ENCODE data around the gene GFER.
"Not testable (repeated sequence)": the region's sequence is repeated elsewhere in the genome, so short reads cannot be mapped to it uniquely, and the experiment has no call there.

GFER gene

DNA sequence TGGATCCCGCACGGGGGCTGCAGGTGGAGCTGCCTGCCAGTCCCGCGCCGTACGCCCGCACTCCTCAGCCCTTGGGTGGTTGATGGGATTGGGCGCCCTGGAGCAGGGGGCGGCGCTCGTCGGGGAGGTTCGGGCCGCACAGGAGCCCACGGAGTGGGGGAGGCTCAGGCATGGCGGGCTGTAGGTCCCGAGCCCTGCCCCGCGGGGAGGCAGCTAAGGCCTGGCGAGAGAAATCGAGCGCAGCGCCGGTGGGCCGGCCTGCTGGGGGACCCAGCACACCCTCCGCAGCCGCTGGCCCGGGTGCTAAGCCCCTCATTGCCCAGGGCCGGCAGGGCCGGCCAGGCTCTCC lies 25.9 kb upstream of the GFER start:
- not testable (repeated sequence) for DNase-seq

DNA sequence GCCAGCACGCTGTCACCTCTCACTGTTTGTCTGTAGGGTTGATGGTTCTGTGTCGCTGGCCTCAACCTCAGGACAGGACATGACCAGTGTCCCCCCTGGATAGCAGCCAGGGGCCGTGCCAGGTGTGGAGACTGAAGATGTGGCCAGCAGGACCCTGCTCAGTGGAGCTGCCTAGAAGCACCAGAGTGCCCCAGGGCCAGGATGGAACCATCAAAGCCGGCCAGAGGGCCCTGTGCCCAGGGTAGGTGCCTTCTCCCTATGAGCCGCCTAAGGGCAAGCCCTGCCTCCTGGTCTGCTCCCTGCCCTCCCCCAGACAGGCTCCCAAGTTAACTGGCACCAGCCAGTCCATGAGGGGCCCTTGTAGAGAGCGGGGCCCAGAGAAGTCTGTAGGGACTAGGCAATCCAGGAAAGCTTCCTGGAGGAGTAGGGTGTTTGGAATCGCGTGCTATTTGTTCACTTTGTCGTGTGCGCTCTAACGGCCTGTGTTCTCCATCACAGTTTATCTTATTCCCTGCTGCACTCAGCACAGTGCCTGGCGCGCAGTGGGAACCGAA lies 25.2 kb upstream of the GFER start:
- DNase-seq: no peak

DNA sequence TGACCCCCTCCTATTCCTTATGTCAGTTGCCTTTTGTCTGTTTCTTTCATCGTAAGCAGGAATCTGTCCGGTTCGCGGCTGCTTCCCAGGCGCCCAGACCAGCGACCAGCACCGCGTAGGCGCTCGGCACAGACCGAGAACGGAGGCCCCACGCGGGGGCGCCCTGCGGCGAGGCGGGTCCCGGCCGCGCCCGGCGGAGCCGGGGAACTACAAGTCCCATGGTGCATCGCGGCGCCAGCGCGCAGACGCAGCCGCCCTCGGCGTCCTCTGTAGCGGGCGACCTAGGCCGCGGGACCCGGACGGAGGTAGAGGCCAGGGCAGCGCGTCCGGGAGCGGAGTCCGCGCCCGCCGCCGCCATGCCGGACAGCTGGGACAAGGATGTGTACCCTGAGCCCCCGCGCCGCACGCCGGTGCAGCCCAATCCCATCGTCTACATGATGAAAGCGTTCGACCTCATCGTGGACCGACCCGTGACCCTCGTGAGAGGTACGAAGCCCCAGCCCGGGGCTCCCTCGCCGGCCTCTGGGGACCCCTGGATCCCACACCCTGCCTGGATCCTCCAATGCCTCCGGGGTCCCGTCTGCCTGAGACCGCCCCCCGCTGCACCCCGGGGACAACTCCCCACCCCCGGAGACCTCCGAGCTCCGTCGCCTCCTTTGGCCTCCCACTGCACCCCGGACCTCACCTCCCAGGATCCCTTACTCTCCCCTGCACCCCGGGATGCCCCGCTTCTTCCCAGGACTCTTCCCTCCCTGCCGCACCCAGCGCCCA lies 24.5 kb upstream of the GFER start, which contains the start of gene NDUFB10:
NDUFB10 (plus strand) TSS at position 270 of the 771 bp plus-strand sequence; CDS start at position 357, 87 bp downstream.
- peak; percentile 87 for DNase-seq

DNA sequence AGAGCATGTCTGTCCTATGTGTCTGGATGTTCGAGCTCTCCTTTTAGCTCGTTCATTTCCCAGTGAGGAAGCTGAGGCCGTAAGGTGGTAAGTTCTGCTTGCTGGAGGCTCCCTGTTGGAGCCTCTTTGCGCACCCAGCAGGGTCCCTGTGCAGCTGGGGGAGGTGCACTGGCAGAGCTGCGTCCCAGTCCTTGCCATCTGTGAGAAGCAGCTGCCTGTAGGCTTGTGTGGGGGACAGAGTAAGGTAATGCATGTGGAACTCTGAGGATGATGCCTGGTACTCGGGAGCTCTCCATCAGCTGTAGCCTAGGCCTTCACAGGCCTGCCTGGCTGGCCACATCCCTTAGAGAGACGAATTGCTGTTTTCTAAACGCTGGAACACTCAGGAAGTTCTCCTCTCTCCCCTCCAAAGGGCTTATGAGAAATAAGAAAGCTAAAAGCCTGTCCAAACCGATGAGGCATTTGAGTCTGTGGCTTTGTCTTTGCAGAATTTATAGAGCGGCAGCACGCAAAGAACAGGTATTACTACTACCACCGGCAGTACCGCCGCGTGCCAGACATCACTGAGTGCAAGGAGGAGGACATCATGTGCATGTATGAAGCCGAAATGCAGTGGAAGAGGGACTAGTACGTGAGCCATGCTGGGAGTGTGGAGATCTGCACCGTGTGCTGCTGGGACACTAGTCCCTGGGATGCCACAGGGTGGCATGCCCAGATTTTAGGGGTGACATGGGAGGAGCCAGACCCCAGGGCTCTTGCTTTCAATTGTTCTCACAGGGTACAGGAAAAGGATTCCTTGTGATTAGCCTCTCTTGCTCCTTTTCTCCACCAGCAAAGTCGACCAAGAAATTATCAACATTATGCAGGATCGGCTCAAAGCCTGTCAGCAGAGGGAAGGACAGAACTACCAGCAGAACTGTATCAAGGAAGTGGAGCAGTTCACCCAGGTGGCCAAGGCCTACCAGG lies 23.0 kb upstream of the GFER start:
- peak; percentile 68 for DNase-seq

DNA sequence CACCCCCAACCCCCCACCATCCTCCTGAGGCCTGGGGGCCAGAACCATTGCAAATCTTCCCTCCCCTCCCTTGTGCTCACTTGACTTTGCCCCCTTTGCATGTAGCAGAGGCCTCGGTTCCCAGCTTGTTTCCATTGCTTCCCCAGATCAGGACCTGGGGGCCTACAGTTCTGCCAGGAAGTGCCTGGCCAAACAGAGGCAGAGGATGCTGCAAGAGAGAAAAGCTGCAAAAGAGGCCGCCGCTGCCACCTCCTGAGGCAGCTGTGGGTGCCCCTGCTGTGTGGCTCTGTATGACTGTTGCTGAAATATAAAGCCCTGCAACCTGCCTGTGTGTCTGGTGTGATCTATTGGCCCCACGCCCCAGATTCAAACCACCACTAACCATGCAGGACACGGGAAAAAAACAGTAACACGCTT lies 22.3 kb upstream of the GFER start:
- no peak for DNase-seq

DNA sequence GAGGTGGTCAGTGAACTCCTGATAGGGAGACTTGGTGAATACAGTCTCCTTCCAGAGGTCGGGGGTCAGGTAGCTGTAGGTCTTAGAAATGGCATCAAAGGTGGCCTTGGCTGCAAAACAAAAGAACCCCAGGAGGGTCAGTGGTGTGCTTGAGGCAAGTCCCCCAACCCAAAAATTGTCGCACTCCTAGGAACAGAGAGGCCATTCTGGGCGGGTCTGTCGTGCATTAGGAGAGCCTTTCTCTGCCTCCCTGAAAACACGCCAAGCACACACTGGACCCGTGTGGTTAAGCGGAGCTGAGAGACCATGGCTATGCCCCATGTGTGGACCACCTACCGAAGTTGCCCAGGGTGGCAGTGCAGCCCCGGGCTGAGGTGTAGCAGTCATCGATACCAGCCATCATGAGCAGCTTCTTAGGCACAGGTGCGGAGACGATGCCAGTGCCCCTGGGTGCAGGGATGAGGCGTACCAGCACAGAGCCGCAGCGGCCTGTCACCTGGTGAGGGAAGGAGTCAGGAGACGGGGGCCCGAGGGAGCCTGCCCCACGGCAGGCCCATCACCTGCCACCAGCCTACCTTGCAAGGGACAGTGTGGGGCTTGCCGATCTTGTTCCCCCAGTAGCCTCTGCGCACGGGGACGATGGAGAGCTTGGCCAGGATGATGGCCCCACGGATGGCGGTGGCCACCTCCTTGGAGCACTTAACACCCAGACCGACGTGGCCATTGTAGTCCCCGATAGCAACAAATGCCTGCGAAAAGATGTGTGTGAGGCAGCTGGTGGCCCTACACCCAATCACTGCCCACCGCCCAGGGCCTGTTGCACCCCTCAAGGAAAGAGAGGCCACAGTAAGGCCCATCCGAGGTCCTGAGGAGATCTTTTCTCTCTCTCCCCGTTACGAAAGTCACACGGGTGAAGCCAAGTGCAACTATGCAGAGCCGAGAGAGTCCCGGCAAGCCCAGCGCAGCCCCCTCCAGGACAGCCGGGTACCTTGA lies 21.5 kb upstream of the GFER start:
- not testable (repeated sequence) for DNase-seq

DNA sequence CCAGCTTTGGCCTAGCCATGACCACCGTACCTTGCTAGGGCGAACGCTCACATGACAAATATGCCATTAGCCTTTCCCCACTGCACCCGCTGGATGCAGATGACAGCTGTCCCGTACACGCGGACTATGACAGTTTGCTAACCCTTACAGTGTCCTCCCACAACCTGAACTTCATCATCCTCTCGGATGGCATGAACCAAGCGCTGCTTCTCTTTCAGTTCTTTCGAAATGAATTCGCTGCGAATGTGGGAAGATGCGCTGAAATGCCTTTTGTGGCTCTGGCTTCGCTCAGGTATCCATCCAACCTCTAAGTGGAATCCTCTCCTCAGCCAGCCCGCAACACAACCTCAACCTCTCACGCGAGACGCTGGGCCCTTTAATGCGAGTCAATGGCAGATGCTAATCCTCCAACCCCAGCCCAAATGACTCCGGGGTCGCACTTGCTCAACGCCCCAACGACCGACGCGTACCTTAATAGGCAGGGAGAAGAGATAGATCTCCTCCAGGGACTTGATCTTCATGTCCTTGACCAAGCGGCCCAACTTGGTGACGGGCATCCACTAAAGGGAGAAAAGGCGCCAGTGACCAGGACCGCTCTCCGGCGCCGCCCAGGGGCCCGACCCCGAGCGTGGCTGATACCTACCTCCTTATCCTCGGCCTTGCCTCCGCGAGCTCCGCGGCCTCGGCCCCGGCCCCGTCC lies 20.0 kb upstream of the GFER start:
- no peak for DNase-seq

DNA sequence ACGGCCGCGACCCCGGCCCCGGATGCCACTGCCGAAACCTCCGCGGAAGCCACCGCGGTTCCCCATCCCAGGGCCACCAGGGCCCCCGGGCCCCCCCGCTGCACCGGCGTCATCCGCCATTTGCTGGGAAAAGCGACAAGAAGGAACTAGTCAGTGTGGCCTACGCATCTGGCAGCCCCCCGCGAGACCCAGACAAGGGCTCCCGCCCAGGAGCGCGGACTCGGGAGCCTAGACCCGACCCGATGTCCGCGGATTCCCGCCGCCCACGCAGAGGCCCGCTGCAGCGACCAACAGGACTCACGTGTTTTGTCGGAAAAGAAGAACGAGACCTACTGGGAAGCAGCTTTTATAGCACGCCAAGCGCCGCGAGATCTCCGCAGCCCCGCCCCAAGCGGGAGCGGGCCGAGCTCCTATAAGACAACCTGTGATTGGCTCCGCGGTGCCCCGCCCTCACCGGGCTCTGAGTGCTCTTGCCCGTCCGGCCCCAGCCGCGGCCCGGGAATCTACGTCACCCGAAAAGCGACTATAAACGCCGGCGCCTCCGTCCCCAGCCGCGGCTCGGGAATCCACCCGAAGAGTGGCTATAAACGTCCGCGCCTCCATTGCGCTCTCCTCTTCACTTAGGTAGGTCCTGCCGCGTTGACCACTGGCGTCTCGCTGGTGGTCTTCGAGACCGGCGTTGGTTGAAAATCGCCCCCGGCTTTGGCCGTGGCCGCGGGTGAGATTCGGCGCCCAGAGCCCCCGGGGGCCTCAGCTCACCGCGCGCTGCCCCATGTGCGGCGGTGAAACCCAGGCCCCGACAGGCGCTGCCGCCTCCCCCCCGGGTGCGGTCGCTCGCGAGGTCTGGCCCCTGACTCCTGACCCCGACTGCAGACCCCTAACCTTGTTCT lies 19.2 kb upstream of the GFER start, which contains the start of gene RPS2:
RPS2 (minus strand) TSS at position 321 of the 890 bp plus-strand sequence; CDS start at position 120, 201 bp downstream.
- peak; percentile 99 for DNase-seq

DNA sequence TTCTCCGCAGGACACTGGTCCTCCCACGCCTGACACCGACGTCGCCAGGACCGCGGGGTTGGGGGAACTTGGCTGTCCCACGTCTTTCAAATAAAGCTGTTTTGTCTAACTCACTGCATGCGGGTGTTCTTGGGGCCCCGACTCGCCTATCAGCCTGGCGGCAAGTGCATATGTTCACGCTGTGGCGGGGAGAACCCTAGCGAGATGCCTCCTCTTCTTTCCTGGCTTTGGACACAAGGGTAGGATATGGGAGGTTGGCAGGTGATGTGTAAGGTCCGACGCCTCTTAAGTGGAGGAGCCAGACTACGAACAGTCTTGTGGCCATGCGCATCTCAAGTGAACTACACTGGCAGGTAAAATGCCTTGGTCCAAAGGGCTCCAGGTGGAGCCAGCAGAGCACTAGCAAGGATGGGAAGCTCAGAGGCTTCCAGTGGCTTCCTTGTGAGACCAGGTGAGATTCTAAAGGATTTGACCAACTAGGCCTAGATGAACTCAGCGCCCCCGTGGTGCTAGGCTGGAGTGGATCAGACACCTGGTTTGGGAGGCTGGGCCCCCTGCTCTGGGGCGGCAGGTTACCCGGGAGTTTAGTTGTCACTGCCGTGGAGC lies 18.5 kb upstream of the GFER start:
- no peak for DNase-seq

DNA sequence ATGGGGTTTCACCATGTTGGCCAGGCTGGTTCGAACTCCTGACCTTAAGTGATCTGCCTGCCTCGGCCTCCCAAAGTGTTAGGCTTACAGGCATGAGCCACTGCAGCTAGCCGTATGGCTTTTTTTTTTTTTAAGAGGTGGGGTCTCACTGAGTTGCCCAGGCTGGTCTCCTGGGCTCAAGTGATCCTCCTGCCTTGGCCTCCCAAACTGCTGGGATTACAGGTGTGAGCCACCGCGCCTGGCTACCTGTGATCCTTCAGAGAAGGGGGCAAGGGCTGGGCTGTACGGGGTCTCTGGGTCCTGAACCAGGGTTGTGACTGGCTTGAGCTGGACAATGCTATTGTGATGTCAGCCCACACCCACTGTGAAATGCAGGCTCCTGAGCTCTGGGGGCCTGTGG lies 17.5 kb upstream of the GFER start, which contains the start of gene RNF151:
RNF151 (plus strand) TSS at position 397 of the 400 bp plus-strand sequence. CDS start 26 bp downstream, outside the sequence.
- DNase-seq: no peak

DNA sequence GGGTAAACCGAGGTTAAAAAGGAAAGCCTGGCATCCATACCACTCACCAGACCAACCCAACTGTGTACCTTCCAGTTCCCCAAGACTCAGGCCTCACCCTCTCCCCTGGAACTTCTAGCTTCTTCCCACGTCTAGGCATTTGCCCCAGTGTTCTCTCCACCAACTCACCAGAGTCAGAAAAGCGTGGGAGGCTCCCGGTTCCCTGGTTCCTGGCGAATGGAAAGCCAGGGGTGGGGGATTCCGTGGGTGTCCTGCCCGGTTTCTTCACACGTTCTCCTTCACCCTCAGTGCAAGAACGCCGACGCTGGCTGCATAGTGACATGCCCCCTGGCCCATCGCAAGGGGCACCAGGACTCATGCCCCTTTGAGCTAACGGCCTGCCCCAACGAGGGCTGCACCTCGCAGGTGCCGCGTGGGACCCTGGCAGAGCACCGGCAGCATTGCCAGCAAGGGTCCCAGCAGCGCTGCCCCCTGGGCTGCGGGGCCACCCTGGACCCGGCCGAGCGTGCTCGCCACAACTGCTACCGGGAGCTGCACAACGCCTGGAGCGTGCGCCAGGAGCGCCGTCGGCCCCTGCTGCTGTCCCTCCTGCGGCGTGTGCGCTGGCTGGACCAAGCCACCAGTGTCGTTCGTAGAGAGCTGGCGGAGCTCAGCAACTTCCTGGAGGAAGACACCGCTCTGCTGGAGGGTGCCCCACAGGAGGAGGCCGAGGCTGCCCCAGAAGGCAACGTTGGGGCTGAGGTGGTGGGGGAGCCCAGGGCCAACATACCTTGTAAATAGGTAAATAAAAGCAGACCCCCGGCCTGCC lies 15.6 kb upstream of the GFER start:
- no peak for DNase-seq

DNA sequence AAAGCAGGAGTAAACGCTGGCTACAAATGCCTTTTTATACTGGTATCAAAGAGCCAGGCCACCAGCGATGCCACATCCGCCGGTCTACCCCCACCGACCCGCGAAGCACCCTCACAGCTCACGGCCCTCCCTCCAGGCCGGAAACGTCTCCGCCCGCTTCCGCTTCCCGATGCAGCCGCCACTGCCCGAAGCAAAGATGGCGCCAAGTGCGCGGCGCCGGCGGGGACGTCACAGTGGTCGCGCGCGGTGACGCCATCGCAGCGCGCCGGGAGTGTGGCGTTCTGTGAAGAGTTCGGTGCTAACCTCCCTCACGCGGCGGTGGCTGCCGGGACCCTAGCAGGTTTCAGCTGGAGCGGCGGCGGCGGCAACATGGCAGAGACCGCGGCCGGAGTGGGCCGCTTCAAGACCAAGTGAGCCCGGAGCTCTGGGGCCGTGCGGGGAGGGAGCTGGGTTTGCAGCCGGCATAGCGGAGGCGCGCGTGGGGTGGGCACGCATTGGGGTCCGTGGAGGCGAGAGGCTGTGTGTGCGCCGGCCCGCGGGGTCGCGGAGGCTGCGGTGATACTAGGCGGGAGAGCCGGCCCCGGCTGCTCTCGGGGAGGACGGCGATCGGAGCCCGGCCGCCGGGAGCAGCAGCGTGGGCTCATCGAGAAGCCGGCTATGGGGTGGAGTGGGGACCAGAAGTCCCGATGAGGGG lies 12.1 kb upstream of the GFER start, which contains the start of gene TBL3:
TBL3 (plus strand) TSS at position 258 of the 694 bp plus-strand sequence; CDS start at position 370, 112 bp downstream.
- peak; percentile 94 for DNase-seq

DNA sequence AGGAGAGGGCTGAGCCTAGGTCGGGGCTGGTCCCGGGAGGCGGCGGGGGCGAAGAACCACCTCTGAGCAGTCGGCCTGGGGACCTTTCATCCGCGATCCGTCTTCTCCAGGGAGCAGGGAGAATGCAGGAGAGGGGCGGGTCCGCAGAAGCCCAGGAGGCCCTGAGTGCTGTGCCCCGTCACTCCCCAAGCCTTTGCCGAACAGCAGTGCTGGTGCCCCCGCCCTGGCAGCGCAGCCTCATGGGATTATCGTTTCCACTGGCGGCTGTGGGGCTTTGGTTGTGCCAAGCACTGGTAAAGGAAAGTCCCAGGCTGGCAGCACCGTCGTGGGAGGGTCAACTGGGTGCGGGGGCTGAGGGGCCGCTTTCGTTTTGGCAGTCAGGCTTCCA lies 11.5 kb upstream of the GFER start:
- DNase-seq: no peak

DNA sequence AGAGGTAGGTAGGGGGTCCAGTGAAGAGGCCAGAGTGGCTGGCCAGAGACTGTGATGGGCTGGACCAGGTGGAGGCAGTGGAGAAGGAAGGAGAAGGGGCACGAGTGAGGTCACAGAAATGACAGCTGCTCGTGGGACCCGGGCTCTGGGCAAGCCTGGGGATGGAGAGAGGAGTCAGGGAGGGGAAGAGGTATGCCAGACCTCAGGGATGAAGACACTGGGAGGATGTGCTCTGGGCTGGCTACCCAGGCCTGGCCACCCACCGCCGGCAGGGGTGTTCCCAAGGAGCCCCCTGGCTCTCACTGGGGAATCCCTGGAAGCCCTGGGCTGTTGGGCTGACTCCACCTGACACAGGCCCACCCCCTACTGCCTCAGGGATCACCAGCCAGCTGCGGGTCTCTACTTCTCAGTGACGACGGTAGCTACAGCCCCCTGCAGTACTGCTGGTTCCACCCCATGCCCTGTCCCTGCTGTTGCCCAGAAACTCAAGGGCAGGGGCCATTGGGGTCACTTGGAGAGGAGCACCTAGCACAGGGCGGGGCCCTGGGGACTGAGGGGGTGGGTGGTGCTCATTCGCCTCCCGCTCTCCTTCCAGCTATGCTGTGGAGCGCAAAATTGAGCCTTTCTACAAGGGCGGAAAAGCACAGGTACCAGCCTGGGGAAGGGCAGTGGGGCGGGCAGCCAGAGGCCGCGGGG lies 10.4 kb upstream of the GFER start:
- no peak for DNase-seq

DNA sequence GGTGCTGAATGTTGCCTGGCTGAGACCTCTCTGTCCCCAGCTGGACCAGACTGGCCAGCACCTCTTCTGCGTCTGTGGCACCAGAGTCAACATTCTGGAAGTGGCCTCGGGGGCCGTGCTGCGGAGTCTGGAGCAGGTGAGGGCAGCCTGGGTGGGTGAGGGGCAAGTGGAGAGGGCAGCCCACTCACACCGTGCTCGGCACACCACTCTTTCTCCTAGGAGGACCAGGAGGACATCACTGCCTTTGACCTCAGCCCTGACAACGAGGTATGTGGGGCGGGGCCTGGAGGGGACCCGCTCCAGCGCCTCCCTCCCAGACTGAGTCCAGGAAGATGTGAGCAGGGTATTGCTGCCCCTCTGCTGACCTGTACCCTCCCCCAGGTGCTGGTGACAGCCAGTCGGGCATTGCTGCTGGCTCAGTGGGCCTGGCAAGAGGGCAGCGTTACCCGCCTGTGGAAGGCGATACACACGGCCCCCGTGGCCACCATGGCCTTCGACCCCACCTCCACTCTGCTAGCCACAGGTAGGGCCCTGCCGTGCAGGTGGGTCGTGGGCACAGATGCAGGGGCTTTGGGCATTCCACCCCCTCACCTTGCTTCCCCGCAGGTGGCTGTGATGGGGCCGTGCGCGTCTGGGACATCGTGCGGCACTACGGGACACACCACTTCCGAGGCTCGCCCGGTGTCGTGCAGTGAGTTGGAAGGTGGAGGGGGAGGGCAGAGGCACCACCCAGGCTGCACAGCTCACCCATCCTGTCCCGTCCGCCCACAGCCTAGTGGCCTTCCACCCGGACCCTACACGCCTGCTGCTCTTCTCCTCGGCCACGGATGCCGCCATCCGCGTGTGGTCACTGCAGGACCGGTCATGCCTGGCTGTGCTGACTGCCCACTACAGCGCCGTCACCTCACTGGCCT lies 9.6 kb upstream of the GFER start:
- no peak for DNase-seq

Measured in NCI-H345 (cell line).